ENCODE measurements around the gene NECTIN3.

The NECTIN3 gene

DNA sequence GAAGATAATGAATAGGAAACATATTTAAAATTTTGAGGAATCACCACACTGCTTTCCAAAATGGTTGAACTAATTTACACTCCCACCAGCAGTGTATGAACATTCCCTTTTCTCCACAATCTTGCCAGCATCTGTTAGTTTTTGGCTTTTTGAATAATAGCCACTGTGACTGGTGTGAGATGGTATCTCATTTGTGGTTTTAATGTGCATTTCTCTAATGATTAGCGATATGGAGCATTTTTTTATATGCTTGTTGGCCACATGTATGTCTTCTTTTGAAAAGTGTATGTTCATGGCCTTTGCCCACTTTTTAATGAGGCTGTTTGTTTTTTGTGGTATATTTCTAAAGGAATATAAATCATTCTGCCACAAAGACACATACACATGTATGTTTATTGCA lies 166.3 kb downstream of the NECTIN3 start:
- H3K9me3 ChIP-seq (ENCODE audit: control insufficient read depth, insufficient read depth, low read depth, low read length) = no peaks in the 10 kb centered on the region

DNA sequence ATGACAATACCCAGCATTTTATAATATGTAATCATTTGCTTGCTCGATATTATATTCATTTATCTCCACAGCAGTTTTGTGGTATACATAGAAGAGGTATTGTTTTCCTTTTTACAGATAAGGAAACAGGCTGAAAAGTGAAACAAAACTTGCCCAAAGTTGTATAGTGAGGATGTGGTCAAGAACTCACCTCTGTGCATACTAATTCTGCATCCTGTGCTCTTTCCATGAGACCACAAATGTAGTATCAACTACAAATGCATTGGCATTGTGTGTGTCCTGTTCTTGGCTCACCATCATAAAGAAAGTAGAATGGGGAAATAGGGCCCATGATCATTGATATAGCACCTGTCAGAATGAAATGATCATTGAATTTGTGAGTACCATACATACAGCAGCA lies 167.3 kb downstream of the NECTIN3 start:
- Histone ChIP-seq H3K4me3 (ENCODE audit: low read depth, low read length) (no peak overlapping the region), H3K36me3 (ENCODE audit: control insufficient read depth in 2 of 2, insufficient read depth in 1 of 2, low read length in 2 of 2) (no peaks in the 10 kb centered on the region), H3K27ac (ENCODE audit: extremely low read depth, low read depth, low read length) (no peak overlapping the region), H3K4me1 (ENCODE audit: control insufficient read depth, insufficient read depth, low read length) (no peaks in the 10 kb centered on the region), H3K9me3 (ENCODE audit: control insufficient read depth, insufficient read depth, low read depth, low read length) (no peaks in the 10 kb centered on the region)
- POLR2A ChIA-PET = no interaction called here
- CTCF ChIA-PET = no interaction called here
- no peak for TF ChIP-seq ZNF837 (tag by site-specific recombination; IDR thresholded peaks at IDR 0.05)
- no peak for TF ChIP-seq ZNF138 (tag by site-specific recombination; IDR thresholded peaks at IDR 0.05; ENCODE audit: borderline replicate concordance)
- TF ChIP-seq ZNF555 (tag by site-specific recombination; conservative IDR thresholded peaks at IDR 0.05) = no peak
- no peak for TF ChIP-seq ZNF558 (tag by site-specific recombination; IDR thresholded peaks at IDR 0.05)
- TF ChIP-seq ZNF302 (tag by site-specific recombination; IDR thresholded peaks at IDR 0.05; ENCODE audit: low read depth) = no peak
- no peak for TF ChIP-seq ZNF140 (tag by site-specific recombination; IDR thresholded peaks at IDR 0.05)
- TF ChIP-seq ZNF366 (tag by site-specific recombination; conservative IDR thresholded peaks at IDR 0.05) = no peak
- TF ChIP-seq, protein P1, sequence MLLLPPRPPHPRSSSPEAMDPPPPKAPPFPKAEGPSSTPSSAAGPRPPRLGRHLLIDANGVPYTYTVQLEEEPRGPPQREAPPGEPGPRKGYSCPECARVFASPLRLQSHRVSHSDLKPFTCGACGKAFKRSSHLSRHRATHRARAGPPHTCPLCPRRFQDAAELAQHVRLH (tag by site-specific recombination; IDR thresholded peaks at IDR 0.05) = no peak
- TF ChIP-seq GLI2 (tag by site-specific recombination; IDR thresholded peaks at IDR 0.05; ENCODE audit: borderline replicate concordance, low read depth) = no peak
- TF ChIP-seq, protein P2, sequence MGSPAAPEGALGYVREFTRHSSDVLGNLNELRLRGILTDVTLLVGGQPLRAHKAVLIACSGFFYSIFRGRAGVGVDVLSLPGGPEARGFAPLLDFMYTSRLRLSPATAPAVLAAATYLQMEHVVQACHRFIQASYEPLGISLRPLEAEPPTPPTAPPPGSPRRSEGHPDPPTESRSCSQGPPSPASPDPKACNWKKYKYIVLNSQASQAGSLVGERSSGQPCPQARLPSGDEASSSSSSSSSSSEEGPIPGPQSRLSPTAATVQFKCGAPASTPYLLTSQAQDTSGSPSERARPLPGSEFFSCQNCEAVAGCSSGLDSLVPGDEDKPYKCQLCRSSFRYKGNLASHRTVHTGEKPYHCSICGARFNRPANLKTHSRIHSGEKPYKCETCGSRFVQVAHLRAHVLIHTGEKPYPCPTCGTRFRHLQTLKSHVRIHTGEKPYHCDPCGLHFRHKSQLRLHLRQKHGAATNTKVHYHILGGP (tag by site-specific recombination; IDR thresholded peaks at IDR 0.05) = no peak
- TF ChIP-seq ZNF791 (tag by site-specific recombination; IDR thresholded peaks at IDR 0.05) = no peak
- no peak for TF ChIP-seq ZNF658 (tag by site-specific recombination; IDR thresholded peaks at IDR 0.05)
- TF ChIP-seq, protein P3, sequence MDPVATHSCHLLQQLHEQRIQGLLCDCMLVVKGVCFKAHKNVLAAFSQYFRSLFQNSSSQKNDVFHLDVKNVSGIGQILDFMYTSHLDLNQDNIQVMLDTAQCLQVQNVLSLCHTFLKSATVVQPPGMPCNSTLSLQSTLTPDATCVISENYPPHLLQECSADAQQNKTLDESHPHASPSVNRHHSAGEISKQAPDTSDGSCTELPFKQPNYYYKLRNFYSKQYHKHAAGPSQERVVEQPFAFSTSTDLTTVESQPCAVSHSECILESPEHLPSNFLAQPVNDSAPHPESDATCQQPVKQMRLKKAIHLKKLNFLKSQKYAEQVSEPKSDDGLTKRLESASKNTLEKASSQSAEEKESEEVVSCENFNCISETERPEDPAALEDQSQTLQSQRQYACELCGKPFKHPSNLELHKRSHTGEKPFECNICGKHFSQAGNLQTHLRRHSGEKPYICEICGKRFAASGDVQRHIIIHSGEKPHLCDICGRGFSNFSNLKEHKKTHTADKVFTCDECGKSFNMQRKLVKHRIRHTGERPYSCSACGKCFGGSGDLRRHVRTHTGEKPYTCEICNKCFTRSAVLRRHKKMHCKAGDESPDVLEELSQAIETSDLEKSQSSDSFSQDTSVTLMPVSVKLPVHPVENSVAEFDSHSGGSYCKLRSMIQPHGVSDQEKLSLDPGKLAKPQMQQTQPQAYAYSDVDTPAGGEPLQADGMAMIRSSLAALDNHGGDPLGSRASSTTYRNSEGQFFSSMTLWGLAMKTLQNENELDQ (tag by site-specific recombination; IDR thresholded peaks at IDR 0.05; ENCODE audit: low read depth) = no peak
- TF ChIP-seq FEZF1 (tag by site-specific recombination; IDR thresholded peaks at IDR 0.05) = no peak
- no peak for TF ChIP-seq ZNF549 (tag by site-specific recombination; IDR thresholded peaks at IDR 0.05)
- TF ChIP-seq, protein P4, sequence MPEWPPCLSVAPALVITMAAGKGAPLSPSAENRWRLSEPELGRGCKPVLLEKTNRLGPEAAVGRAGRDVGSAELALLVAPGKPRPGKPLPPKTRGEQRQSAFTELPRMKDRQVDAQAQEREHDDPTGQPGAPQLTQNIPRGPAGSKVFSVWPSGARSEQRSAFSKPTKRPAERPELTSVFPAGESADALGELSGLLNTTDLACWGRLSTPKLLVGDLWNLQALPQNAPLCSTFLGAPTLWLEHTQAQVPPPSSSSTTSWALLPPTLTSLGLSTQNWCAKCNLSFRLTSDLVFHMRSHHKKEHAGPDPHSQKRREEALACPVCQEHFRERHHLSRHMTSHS (tag by site-specific recombination; IDR thresholded peaks at IDR 0.05) = no peak
- TF ChIP-seq OVOL3 (tag by site-specific recombination; IDR thresholded peaks at IDR 0.05) = no peak

More for the DNA sequence above, 166.3 kb downstream of the NECTIN3 start:
- TF ChIP-seq, protein P5, sequence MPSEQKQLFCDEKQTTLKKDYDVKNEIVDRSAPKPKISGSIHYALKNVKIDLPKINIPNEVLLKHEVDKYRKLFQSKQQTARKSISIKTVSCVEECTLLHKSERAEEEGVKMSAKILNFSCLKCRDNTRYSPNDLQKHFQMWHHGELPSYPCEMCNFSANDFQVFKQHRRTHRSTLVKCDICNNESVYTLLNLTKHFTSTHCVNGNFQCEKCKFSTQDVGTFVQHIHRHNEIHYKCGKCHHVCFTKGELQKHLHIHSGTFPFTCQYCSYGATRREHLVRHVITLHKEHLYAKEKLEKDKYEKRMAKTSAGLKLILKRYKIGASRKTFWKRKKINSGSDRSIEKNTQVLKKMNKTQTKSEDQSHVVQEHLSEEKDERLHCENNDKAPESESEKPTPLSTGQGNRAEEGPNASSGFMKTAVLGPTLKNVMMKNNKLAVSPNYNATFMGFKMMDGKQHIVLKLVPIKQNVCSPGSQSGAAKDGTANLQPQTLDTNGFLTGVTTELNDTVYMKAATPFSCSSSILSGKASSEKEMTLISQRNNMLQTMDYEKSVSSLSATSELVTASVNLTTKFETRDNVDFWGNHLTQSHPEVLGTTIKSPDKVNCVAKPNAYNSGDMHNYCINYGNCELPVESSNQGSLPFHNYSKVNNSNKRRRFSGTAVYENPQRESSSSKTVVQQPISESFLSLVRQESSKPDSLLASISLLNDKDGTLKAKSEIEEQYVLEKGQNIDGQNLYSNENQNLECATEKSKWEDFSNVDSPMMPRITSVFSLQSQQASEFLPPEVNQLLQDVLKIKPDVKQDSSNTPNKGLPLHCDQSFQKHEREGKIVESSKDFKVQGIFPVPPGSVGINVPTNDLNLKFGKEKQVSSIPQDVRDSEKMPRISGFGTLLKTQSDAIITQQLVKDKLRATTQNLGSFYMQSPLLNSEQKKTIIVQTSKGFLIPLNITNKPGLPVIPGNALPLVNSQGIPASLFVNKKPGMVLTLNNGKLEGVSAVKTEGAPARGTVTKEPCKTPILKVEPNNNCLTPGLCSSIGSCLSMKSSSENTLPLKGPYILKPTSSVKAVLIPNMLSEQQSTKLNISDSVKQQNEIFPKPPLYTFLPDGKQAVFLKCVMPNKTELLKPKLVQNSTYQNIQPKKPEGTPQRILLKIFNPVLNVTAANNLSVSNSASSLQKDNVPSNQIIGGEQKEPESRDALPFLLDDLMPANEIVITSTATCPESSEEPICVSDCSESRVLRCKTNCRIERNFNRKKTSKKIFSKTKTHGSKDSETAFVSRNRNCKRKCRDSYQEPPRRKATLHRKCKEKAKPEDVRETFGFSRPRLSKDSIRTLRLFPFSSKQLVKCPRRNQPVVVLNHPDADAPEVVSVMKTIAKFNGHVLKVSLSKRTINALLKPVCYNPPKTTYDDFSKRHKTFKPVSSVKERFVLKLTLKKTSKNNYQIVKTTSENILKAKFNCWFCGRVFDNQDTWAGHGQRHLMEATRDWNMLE (tag by site-specific recombination; conservative IDR thresholded peaks at IDR 0.05; ENCODE audit: low read depth) = no peak
- TF ChIP-seq ZNF121 (tag by site-specific recombination; IDR thresholded peaks at IDR 0.05) (no peak), ZNF391 (tag by site-specific recombination; IDR thresholded peaks at IDR 0.05; ENCODE audit: borderline replicate concordance, low read depth) (no peak), KLF16 (tag by site-specific recombination; IDR thresholded peaks at IDR 0.05) (no peak), GLIS1 (tag by site-specific recombination; IDR thresholded peaks at IDR 0.05) (no peak), ZSCAN16 (tag by site-specific recombination; IDR thresholded peaks at IDR 0.05) (no peak), ZXDB (tag by site-specific recombination; IDR thresholded peaks at IDR 0.05) (no peak)
- TF ChIP-seq, protein P6, sequence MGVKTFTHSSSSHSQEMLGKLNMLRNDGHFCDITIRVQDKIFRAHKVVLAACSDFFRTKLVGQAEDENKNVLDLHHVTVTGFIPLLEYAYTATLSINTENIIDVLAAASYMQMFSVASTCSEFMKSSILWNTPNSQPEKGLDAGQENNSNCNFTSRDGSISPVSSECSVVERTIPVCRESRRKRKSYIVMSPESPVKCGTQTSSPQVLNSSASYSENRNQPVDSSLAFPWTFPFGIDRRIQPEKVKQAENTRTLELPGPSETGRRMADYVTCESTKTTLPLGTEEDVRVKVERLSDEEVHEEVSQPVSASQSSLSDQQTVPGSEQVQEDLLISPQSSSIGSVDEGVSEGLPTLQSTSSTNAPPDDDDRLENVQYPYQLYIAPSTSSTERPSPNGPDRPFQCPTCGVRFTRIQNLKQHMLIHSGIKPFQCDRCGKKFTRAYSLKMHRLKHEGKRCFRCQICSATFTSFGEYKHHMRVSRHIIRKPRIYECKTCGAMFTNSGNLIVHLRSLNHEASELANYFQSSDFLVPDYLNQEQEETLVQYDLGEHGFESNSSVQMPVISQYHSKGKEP (tag by site-specific recombination; IDR thresholded peaks at IDR 0.05) = no peak
- H3K27ac ChIP-seq (ENCODE audit: extremely low read depth, low read depth, low read length) = no peak overlapping the region
- H3K4me1 ChIP-seq (ENCODE audit: control insufficient read depth, insufficient read depth, low read length) = no peaks in the 10 kb centered on the region
- POLR2A ChIA-PET = no interaction called here
- no peak overlapping the region for H3K4me3 ChIP-seq (ENCODE audit: low read depth, low read length)
- no peaks in the 10 kb centered on the region for H3K36me3 ChIP-seq (ENCODE audit: control insufficient read depth in 2 of 2, insufficient read depth in 1 of 2, low read length in 2 of 2)
- CTCF ChIA-PET = no interaction called here

Data from HEK293 (cell line).